Osteoblast (primary cell): ENCODE measurements around the gene SHISA8. TPM values are rescaled to one million over a fixed set of nuclear protein-coding genes. Genes with fewer than 3 reads are reported as not detected.

Experiments
- DNase-seq: peaks from one replicate; pipeline ENCODE4 v3.0.0; 2011; ENCODE audit warnings: low spot score, mixed read lengths; ENCODE audit not compliant: insufficient read length; ENCODE audit errors: missing footprints
- H2AFZ ChIP-seq: 2 replicates; pipeline ENCODE4 v1.6.0; 2011; ENCODE audit warnings: mild to moderate bottlenecking, low read length
- H3K27ac ChIP-seq: 2 replicates; pipeline ENCODE4 v1.5.1; 2011; ENCODE audit warnings: mild to moderate bottlenecking, low read depth, low read length, moderate library complexity
- H3K27me3 ChIP-seq: 2 replicates; pipeline ENCODE4 v1.6.0; 2012; ENCODE audit warnings: mild to moderate bottlenecking, control low read depth, inconsistent platforms, low read length, moderate library complexity; ENCODE audit not compliant: insufficient read depth
- H3K36me3 ChIP-seq: 2 replicates; pipeline ENCODE4 v1.5.1; 2011; ENCODE audit warnings: mild to moderate bottlenecking, low read length, control low read depth, moderate library complexity; ENCODE audit not compliant: insufficient read depth
- H3K4me1 ChIP-seq: 2 replicates; pipeline ENCODE4 v1.5.1; 2011; ENCODE audit warnings: mild to moderate bottlenecking, low read length, control low read depth, moderate library complexity; ENCODE audit not compliant: insufficient read depth
- H3K4me2 ChIP-seq: 2 replicates; pipeline ENCODE4 v1.6.0; 2011; ENCODE audit warnings: mild to moderate bottlenecking, low read length; ENCODE audit not compliant: insufficient read depth
- H3K4me3 ChIP-seq: fragments of 200-600 bp; sonication (generic); 3 replicates; pipeline ENCODE4 v1.5.1; 2012; ENCODE audit warnings: mild to moderate bottlenecking, low read length, inconsistent platforms; ENCODE audit not compliant: insufficient read depth
- H3K79me2 ChIP-seq: 2 replicates; pipeline ENCODE4 v1.6.0; 2012; ENCODE audit warnings: mild to moderate bottlenecking, low read length, control low read depth, inconsistent platforms; ENCODE audit not compliant: insufficient read depth
- H3K9me3 ChIP-seq: 2 replicates; pipeline ENCODE4 v1.5.1; 2011; ENCODE audit warnings: low read depth, low read length, control low read depth
- H4K20me1 ChIP-seq: 2 replicates; pipeline ENCODE4 v1.6.0; 2012; ENCODE audit warnings: mild to moderate bottlenecking, low read length, control low read depth; ENCODE audit not compliant: insufficient read depth
- CTCF ChIP-seq: IDR thresholded peaks from 2 replicates; pipeline ENCODE4 v1.5.1; 2011; ENCODE audit warnings: mild to moderate bottlenecking, low read depth, low read length, moderate library complexity; ENCODE audit errors: extremely low read depth
- total RNA-seq: library from RNA; depleted of rRNA; stranded (reverse); fragments of >200 nt; gene quantifications from 2 replicates; pipeline ENCODE4 v1.2.3, GENCODE V29; 2012

The SHISA8 gene
- total RNA-seq, 1 donor = not detected

GRCh38 chr22:41917375-41917902 lies 2.6 kb upstream of the SHISA8 start:
- H2AFZ ChIP-seq = no peak overlapping the region
- no peaks in the 10 kb centered on the region for H3K9me3 ChIP-seq
- H3K79me2 ChIP-seq = no peaks in the 10 kb centered on the region
- peak; percentile 78 for DNase-seq
- no peak for TF ChIP-seq CTCF
- H4K20me1 ChIP-seq = no peaks in the 10 kb centered on the region
- H3K36me3 ChIP-seq = no peaks in the 10 kb centered on the region
- no peak overlapping the region for H3K27ac ChIP-seq
- peaks cover 10% of the 10 kb centered on the region for H3K4me1 ChIP-seq
- no peak overlapping the region for H3K4me2 ChIP-seq
- H3K4me3 ChIP-seq = no peak overlapping the region
- peaks cover 44% of the 10 kb centered on the region for H3K27me3 ChIP-seq

- H3K4me2 ChIP-seq = no peak overlapping the region
- H2AFZ ChIP-seq = no peak overlapping the region
- no peak for DNase-seq
- H3K79me2 ChIP-seq = no peaks in the 10 kb centered on the region
- no peak overlapping the region for H3K27ac ChIP-seq
- peaks cover 50% of the 10 kb centered on the region for H3K27me3 ChIP-seq
- H4K20me1 ChIP-seq = no peaks in the 10 kb centered on the region
- H3K4me1 ChIP-seq = peaks cover 10% of the 10 kb centered on the region
- no peaks in the 10 kb centered on the region for H3K9me3 ChIP-seq
- H3K36me3 ChIP-seq = no peaks in the 10 kb centered on the region
- no peak overlapping the region for H3K4me3 ChIP-seq
- no peak for TF ChIP-seq CTCF
These were observed 2.0 kb upstream of the SHISA8 start for GRCh38 chr22:41916745-41917358.

- Histone ChIP-seq H3K4me2 (no peak overlapping the region), H3K79me2 (no peaks in the 10 kb centered on the region), H3K36me3 (no peaks in the 10 kb centered on the region), H3K27ac (no peak overlapping the region), H2AFZ (no peak overlapping the region), H3K27me3 (peaks cover 59% of the 10 kb centered on the region), H3K9me3 (no peaks in the 10 kb centered on the region), H3K4me3 (no peak overlapping the region), H4K20me1 (no peaks in the 10 kb centered on the region), H3K4me1 (peaks cover 10% of the 10 kb centered on the region)
- peak; percentile 85 for DNase-seq
- TF ChIP-seq CTCF = no peak
These were observed 1.1 kb upstream of the SHISA8 start for GRCh38 chr22:41915786-41916493.

GRCh38 chr22:41914611-41915034 lies 251 bp downstream of the SHISA8 start:
- Histone ChIP-seq H3K4me2 (no peak overlapping the region), H3K27me3 (peaks cover 68% of the 10 kb centered on the region)
- TF ChIP-seq CTCF = no peak

More at GRCh38 chr22:41914611-41915034, 251 bp downstream of the SHISA8 start:
- H3K79me2 ChIP-seq = no peaks in the 10 kb centered on the region
- H3K9me3 ChIP-seq = no peaks in the 10 kb centered on the region
- H3K27ac ChIP-seq = no peak overlapping the region
- no peak overlapping the region for H2AFZ ChIP-seq
- H3K4me1 ChIP-seq = peaks cover 10% of the 10 kb centered on the region
- DNase-seq = peak; percentile 90
- H4K20me1 ChIP-seq = no peaks in the 10 kb centered on the region
- H3K36me3 ChIP-seq = no peaks in the 10 kb centered on the region
- H3K4me3 ChIP-seq = no peak overlapping the region
